Suppressor macrophage treated with lipopolysaccharide for 4 hours (primary cell): ENCODE results near the gene ZNF804B.

Experiments
- DNase-seq: peaks from one replicate; pipeline ENCODE4 v3.0.0-alpha.2; 2020

Gene ZNF804B

GRCh38 chr7:88842201-88842600, 82.7 kb downstream of the ZNF804B start:
- no peak for DNase-seq

GRCh38 chr7:88845091-88845490, 85.6 kb downstream of the ZNF804B start:
- no peak for DNase-seq

GRCh38 chr7:88851220-88851619, 91.7 kb downstream of the ZNF804B start:
- no peak for DNase-seq

GRCh38 chr7:88859288-88859687, 99.8 kb downstream of the ZNF804B start:
- DNase-seq, result no peak

- DNase-seq, result no peak
Measured at GRCh38 chr7:88866265-88866863, 106.9 kb downstream of the ZNF804B start.

GRCh38 chr7:88867158-88867557, 107.7 kb downstream of the ZNF804B start:
- no peak for DNase-seq

- no peak for DNase-seq
Measured at GRCh38 chr7:88868456-88868855, 109.0 kb downstream of the ZNF804B start.

GRCh38 chr7:88881136-88881535, 121.6 kb downstream of the ZNF804B start:
- DNase-seq, result no peak

GRCh38 chr7:88885131-88885530, 125.6 kb downstream of the ZNF804B start:
- no peak for DNase-seq

GRCh38 chr7:88888684-88889083, 129.2 kb downstream of the ZNF804B start:
- DNase-seq, result no peak

GRCh38 chr7:88910516-88910915, 151.0 kb downstream of the ZNF804B start:
- no peak for DNase-seq

GRCh38 chr7:88912852-88913251, 153.4 kb downstream of the ZNF804B start:
- no peak for DNase-seq

GRCh38 chr7:88915615-88916014, 156.1 kb downstream of the ZNF804B start:
- DNase-seq, result no peak

- no peak for DNase-seq
Measured at GRCh38 chr7:88919478-88920131, 160.1 kb downstream of the ZNF804B start.

- DNase-seq, result no peak
Measured at GRCh38 chr7:88922944-88923343, 163.4 kb downstream of the ZNF804B start.

- no peak for DNase-seq
Measured at GRCh38 chr7:88928276-88928675, 168.8 kb downstream of the ZNF804B start.

GRCh38 chr7:88929719-88930118, 170.2 kb downstream of the ZNF804B start:
- no peak for DNase-seq

- DNase-seq, result no peak
Measured at GRCh38 chr7:88933285-88933684, 173.8 kb downstream of the ZNF804B start.

GRCh38 chr7:88942815-88943501, 183.5 kb downstream of the ZNF804B start:
- no peak for DNase-seq

GRCh38 chr7:88951826-88952225, 192.3 kb downstream of the ZNF804B start:
- no peak for DNase-seq

GRCh38 chr7:88964418-88964817, 204.9 kb downstream of the ZNF804B start:
- no peak for DNase-seq

- DNase-seq, result no peak
Measured at GRCh38 chr7:88965371-88965770, 205.9 kb downstream of the ZNF804B start.

- DNase-seq, result no peak
Measured at GRCh38 chr7:88967432-88967831, 207.9 kb downstream of the ZNF804B start.

GRCh38 chr7:88969167-88969566, 209.7 kb downstream of the ZNF804B start:
- DNase-seq, result no peak
